Stimulated activated CD4-positive, alpha-beta T cell treated with anti-CD3 and anti-CD28 coated beads, Interleukin-1b, Interleukin-23, amount 100 ng/mL, for 1 hour (primary cell): ENCODE results near the gene MKNK1.

Source experiments
- DNase-seq, 2 donors: peaks; one replicate each; pipeline ENCODE4 v3.0.0-alpha.2; 2020; ENCODE audit warnings: low read depth in 2 of 2

MKNK1 gene

GRCh38 chr1:46522184-46522968 is 81.7 kb downstream of the MKNK1 start:
- no peak for DNase-seq

GRCh38 chr1:46521414-46521813 is 82.7 kb downstream of the MKNK1 start:
- no peak for DNase-seq

DNA sequence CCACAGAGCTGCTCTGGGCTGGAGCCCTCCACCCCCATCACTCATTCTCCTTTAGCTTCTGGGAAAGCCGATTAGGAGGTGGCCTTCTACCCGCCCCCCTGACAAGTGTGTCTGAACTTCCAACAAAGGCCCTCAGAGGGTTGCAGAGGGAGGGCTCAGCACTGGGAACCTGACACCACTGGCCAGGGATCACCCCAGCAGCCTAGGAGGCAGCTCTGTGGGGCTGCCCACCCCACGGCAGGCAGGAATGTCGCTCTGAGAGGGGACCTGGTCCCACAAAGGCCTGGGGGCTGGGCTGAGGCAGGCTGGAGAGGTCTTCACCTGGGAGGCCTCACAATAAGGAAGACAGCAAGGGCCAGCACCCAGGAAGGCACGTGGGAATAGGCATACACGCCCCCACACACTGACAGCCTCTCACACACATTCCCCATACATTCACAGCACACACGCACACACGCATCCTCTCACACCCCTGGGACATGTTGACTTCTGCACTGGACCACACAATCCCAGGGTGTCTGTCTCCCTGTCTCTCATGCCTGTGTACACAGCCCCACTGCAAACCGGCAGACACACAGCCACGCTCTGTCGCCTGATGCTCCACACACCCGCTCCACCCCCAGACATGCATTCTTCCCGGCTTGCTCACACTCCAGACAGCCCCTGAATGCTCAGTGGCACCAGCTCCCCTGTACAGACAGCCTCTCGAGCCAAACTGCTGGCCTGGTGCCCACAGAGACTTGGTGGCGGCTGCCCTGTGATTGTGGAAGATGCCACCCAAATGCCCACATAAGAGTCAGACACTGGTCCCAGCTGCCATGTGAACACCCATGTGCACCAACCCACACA is 83.8 kb downstream of the MKNK1 start:
- DNase-seq: no peak

GRCh38 chr1:46519209-46519608 is 84.9 kb downstream of the MKNK1 start:
- no peak for DNase-seq

DNA sequence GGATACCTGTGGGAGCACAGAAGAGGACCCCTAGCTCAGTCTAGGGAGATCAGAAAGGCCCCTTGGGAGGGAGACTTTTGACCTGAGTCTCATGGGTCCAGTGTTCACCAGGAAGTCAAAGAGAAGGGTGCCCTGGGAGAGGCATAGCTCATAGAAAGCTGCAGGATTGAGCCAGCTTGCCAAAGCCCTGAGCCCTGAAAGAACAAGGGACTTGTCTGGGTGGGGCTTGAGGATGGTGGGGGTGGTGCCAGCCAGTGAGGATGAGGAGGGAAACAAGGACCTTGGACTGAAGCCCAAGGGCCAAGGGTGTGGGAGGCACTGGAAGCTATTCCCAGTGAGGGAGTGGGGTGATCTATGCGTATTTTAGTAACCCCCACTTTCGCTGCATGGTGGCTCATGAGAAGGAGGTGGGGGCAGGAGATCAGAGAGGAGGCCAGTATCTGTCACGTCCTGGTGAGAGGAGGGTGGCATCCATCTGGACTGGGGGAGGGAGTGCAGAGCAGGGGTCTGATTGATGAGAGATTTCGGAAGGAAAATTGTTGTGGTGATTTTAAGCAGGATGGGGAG is 86.1 kb downstream of the MKNK1 start:
- no peak for DNase-seq

- DNase-seq: no peak
These were observed 87.0 kb downstream of the MKNK1 start for GRCh38 chr1:46517010-46517600.

DNA sequence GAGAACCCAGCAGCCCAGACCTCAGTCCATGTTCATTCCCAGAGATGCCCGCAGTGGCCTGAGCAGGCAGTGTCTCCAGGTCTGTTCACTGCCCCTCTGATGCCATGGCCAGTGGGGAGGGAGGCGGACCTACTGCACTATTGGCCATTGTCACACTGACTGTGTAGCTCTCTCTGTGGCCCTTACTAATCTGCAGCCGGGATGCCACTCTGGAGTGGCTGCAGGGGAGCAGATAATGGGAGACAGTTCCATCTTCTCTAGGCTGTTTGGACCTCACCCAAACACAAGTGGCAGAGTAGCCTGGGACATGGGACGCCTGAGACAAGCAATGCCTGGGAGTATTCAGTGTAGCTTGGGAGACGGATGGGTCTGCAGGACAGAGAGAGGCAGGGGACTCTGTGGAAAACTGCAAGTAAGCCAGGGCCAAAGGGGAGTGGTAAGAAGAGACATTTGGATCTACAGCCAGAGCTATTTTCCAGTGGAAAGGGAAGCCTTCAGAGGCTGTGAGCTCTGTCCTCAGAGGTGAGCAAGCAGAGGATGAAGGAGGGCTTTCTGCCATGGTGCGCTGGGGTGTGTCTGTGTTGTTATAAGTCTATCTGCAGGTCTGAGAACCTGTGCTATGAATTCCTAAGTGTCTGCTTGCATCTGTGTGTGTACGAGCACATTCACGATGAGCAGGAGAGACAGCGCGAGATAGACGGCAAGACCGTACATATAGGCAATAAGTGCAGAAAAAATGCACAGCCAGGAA is 87.7 kb downstream of the MKNK1 start:
- DNase-seq: no peak

- no peak for DNase-seq
These were observed 88.5 kb downstream of the MKNK1 start for GRCh38 chr1:46515576-46515975.

GRCh38 chr1:46513536-46513935 is 90.5 kb downstream of the MKNK1 start:
- no peak for DNase-seq

DNA sequence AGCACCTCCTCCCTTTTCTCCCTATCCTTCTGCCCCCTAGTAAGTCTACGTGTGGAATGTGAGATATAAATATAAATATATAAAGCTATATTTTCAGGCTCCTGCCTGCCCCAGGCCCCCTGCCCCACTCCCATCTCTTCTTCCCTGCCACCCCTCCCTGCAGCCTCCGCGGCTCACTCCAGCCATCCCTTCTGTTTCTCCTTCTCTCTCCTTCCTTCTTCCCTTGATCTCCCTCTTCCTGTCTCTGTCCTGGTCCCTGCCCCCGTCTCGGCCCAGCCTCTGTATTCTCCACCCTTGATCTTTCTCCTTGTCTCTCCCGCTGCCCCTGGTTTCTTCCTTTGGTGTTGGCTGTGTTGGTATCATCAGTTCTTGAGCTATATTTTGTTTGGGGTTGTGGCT is 91.3 kb downstream of the MKNK1 start:
- DNase-seq: no peak

GRCh38 chr1:46512135-46512791 is 91.8 kb downstream of the MKNK1 start:
- no peak for DNase-seq

DNA sequence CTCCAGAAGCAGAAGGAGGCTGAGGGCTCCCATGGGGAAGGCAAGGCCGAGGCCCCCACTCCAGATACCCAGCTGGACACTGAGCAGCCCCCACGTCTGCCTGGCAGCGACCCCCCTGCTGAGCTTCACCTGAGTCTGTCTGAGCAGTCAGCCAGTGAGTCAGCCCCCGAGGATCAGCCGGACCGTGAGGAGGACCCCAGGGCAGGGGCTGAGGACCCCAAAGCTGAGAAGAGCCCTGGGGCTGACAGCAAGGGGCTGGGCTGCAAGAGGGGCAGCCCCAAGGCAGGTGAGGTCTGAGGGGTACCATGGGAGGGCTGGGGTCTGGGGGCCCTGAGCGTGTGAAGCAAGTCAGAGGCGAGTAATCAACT is 93.1 kb downstream of the MKNK1 start:
- DNase-seq: no peak

DNA sequence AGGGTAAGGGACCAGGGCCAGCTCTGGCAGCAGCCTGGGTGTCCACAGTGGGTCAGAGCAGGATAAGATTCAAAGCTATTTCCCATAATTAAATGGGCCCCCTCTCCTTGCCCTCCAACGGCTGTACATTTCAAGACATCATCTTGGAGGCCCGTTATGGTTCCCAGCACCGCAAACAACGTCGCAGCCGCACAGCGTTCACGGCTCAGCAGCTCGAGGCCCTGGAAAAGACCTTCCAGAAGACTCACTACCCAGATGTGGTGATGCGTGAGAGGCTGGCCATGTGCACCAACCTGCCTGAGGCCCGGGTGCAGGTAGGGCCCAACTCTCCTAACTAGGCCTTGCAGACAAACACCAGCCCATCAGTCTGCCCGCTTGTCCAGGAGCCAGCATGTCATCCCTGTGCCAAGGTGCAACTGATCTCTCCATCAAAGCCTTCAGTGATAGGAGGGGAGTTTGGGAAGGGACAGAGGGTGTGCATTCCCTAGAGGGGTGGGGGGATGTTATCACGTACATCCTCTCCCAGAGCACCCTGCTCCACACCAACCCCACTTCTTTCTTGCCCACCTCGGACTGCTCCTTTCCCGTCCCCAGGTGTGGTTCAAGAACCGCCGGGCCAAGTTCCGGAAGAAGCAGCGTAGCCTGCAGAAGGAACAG is 93.6 kb downstream of the MKNK1 start:
- no peak for DNase-seq

DNA sequence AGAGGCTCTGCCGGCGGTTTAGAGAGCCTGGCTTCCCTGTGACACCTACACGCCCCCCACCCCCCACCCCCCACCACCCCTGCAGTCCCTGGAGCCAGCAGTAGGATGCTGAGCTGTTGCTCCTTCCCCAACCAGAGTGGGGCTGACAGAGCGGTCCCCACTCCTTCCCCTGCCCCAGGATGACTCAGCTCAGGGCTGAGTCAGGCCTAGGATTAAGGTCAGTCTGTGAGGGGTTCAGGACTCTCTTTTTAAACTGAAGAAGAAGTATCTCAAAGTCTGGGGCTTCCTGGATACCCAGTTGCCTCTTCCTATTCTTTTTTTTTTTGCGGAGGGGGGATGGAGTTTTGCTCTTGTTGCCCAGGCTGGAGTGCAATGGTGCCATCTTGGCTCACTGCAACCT is 95.3 kb downstream of the MKNK1 start:
- DNase-seq: no peak
